Pancreas (tissue), 10 donors: ENCODE results near the gene KNTC1. TPM values are rescaled to one million over a fixed set of nuclear protein-coding genes. Genes with fewer than 3 reads are reported as not detected.
A peak's percentile ranks its signal among the peaks of the same experiment; 100 is the strongest.

Source experiments
- ATAC-seq, 4 donors: fragments of 200-7000 bp; cut with Tn5 transposase; one replicate each; pipeline versions ENCODE4 v1.8.0 to v1.9.1; 2020; ENCODE audit warnings: mild to moderate bottlenecking in 4 of 4, moderate library complexity in 4 of 4
- DNase-seq, 6 donors: peaks; one replicate each; pipeline ENCODE4 v3.0.0-alpha.2; 2020
- FAIRE-seq: peaks from 2 replicates; lab custom pipeline; 2012; peaks lifted over from hg19 to GRCh38; lab: Jason Lieb, UNC
- H3K27ac ChIP-seq, 4 donors: fragments of 200-600 bp; sonication (generic); 1 replicate in 3 of 4; 2 replicates in 1 of 4; pipeline versions ENCODE4 v1.5.0 to v1.8.0; 2020
- H3K27me3 ChIP-seq, 4 donors: fragments of 200-600 bp; one replicate each; pipeline ENCODE4 v1.8.0; 2021
- H3K36me3 ChIP-seq, 3 donors: fragments of 200-600 bp; sonication (generic) in 1 of 3; one replicate each; pipeline versions ENCODE4 v1.5.0 to v1.8.0; 2020 to 2021
- H3K4me1 ChIP-seq, 3 donors: fragments of 200-600 bp; one replicate each; pipeline ENCODE4 v1.8.0; 2021
- H3K4me3 ChIP-seq, 4 donors: fragments of 200-600 bp; sonication (generic) in 2 of 4; one replicate each; pipeline versions ENCODE4 v1.5.0 to v1.8.0; 2020 to 2021
- H3K9me3 ChIP-seq, 4 donors: fragments of 200-600 bp; one replicate each; pipeline ENCODE4 v1.8.0; 2021
- WGBS, 2 donors: extraction: QIAGEN DNeasy Blood & Tissue Kit; methylation state at CpG; one replicate each; pipeline ENCODE4 v1.1.7; 2013; 5-methylcytosine and 5-hydroxymethylcytosine counted together
- intact Hi-C, 3 donors: fragments of 100-400 bp; cut with DNase I; formaldehyde crosslinking; loops; one replicate each; pipeline versions ENCODE4 v1.11.1 to v1.14.2; 2022
- polyA plus RNA-seq, 2 donors: library from polyadenylated mRNA; stranded (reverse); fragments of 200-250 nt; gene quantifications; one replicate each; pipeline ENCODE4 v1.2.3, GENCODE V29; 2013
- total RNA-seq, 6 donors: library from RNA; stranded (reverse); fragmentation: NEBNext Ultra II Directional in 4 of 6; extraction: Animal tissue kit (Norgen Biotek cat#: 25700) in 4 of 6; gene quantifications; one replicate each; pipeline versions ENCODE4 v1.2.1 to v1.2.4, GENCODE V29; 2021 to 2023
- TF ChIP-seq, protein P1 (sequence below), 4 donors: fragments of 200-600 bp; sonication (generic) in 3 of 4; IDR thresholded peaks; one replicate each; pipeline versions ENCODE4 v1.5.0 to v1.8.0; 2021; ENCODE audit warnings: antibody characterized with exemption in 4 of 4
- donor health status: healthy with polysubstance abuse.
- donor health status: DM: no; HTN: no; CAD: no; lungs with moderate emphysema.
- donor health status: DM: no; HTN: no; CAD: no.
- donor health status: control.
- donor health status: control.
- donor health status: Bipolar disorder and iron deficiency.
- donor health status: DM: yes; HTN: yes; CAD: no.
- donor health status: DM: no; HTN: no; CAD: no.
- donor health status: DM: no; HTN: no; CAD: no.
- donor health status: DM: yes; HTN: yes; CAD: no.

KNTC1 gene
- total and polyA plus RNA-seq, 8 donors = 2.7 to 10.2 (median 4.9) TPM

DNA sequence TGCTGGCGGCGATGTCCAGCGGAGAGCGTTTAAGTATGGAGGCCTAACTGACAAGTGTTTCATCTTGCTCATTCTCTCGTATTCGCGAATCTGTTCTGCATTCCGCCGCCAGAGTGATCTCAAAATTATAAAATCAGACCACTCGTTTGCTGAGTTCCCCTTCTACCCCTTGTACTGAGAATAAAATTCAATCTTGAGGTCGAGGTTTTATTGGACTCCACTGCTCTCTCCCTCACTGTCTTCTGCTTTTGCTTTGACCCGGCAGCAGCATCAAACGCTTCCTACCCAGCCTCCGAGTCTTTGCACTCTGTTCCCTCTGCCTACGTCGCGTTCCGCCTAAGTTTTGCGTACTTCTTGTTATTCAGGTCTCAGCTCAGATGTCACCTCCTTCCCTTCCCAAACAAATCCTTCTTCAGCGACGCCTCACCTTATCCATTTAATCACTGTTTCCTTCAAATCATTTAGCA, 462 bp downstream of the KNTC1 start:
- intact Hi-C loops = no loop called here
- Histone ChIP-seq H3K27me3 (no peaks in the 10 kb centered on the region), H3K27ac (peak overlapping the region in 3 of 4 donors; percentile 17 to 99 (median 96)), H3K4me1 (peaks cover 22 to 33% (median 29%) of the 10 kb centered on the region in 3 donors), H3K36me3 (no peaks in the 10 kb centered on the region), H3K9me3 (no peaks in the 10 kb centered on the region), H3K4me3 (peak overlapping the region; percentile 20 to 61 (median 42))
- WGBS, 2 donors = 0% methylated on average over 21 of the region's 21 CpGs
- FAIRE-seq = no peak
- no peak for ATAC-seq
- peak in 1 of 6 donors; percentile 21 for DNase-seq
- TF ChIP-seq, protein P1, sequence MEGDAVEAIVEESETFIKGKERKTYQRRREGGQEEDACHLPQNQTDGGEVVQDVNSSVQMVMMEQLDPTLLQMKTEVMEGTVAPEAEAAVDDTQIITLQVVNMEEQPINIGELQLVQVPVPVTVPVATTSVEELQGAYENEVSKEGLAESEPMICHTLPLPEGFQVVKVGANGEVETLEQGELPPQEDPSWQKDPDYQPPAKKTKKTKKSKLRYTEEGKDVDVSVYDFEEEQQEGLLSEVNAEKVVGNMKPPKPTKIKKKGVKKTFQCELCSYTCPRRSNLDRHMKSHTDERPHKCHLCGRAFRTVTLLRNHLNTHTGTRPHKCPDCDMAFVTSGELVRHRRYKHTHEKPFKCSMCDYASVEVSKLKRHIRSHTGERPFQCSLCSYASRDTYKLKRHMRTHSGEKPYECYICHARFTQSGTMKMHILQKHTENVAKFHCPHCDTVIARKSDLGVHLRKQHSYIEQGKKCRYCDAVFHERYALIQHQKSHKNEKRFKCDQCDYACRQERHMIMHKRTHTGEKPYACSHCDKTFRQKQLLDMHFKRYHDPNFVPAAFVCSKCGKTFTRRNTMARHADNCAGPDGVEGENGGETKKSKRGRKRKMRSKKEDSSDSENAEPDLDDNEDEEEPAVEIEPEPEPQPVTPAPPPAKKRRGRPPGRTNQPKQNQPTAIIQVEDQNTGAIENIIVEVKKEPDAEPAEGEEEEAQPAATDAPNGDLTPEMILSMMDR (IDR thresholded peaks at IDR 0.05) = no peak

DNA sequence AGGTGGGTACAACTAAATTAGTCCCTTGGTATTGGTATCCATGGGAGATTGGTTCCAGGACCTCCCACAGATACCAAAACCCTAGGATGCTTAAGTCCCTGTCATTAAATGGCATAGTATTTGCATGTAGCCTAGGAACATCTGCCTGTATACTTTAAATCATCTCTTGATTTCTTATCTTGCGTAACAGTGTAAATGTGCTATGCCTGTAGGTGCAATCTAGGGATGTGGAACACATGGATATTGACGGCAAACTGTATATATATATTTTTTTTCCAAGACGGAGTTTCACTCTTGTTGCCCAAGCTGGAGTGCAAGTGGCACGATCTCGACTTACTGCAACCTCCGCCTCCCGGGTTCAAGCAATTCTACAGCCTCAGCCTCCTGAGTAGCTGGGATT, 1.5 kb downstream of the KNTC1 start:
- Histone ChIP-seq H3K4me3 (no peak overlapping the region), H3K27me3 (no peaks in the 10 kb centered on the region), H3K27ac (no peak overlapping the region), H3K36me3 (no peaks in the 10 kb centered on the region), H3K9me3 (no peaks in the 10 kb centered on the region), H3K4me1 (peaks cover 11 to 23% (median 18%) of the 10 kb centered on the region in 3 donors)
- intact Hi-C loops = no loop called here
- 88 to 95% methylated on average over 7 of the region's 7 CpGs for WGBS, 2 donors
- TF ChIP-seq, protein P1 (IDR thresholded peaks at IDR 0.05) = no peak
- ATAC-seq (no peak), DNase-seq (no peak), FAIRE-seq (no peak)

DNA sequence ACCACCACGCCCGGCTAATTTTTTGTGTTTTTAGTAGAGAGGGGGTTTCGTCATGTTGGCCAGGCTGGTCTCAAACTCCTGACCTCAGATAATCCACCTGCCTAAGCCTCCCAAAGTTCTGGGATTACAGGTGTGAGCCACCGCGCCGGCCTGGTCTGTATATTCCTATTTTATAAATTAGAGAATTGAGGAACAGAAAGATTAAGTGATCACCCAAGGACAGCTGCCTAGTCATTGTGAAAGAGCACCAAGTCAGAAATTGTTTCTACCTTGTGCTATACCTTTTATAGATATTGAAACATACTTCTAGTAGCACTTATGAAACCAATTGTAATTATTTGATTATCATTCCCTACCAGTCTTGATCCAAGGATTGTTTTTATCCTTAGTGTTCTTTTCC, 1.9 kb downstream of the KNTC1 start:
- H3K9me3 ChIP-seq = no peaks in the 10 kb centered on the region
- H3K27ac ChIP-seq = no peak overlapping the region
- H3K27me3 ChIP-seq = no peaks in the 10 kb centered on the region
- no peak for ATAC-seq
- no peak overlapping the region for H3K4me3 ChIP-seq
- H3K36me3 ChIP-seq = no peaks in the 10 kb centered on the region
- DNase-seq = no peak
- FAIRE-seq = no peak
- 97 to 100% methylated on average over 6 of the region's 6 CpGs for WGBS, 2 donors
- TF ChIP-seq, protein P1 (IDR thresholded peaks at IDR 0.05) = no peak
- intact Hi-C loops = no loop called here
- H3K4me1 ChIP-seq = peaks cover 7 to 19% (median 15%) of the 10 kb centered on the region in 3 donors

DNA sequence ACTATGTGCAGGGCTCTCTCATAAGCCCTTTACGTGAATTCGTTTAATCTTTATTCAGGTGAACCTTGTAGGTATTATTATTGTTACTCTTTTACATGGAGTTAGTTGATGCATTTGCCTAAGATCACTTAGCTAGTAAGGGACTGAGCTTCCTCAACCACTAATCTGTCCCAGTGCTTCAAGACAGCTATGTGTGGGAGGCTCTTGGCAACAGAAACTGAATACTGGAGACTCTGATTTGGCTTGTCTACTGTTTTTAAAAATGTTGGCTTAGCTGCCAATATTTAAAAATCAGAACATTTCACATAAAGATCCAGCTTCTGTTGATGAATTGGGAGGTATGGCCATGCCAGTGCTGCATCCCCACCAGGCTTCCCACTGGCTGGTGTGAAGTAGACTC, 6.8 kb downstream of the KNTC1 start:
- WGBS, 2 donors = 88 to 93% methylated on average over 2 of the region's 2 CpGs

DNA sequence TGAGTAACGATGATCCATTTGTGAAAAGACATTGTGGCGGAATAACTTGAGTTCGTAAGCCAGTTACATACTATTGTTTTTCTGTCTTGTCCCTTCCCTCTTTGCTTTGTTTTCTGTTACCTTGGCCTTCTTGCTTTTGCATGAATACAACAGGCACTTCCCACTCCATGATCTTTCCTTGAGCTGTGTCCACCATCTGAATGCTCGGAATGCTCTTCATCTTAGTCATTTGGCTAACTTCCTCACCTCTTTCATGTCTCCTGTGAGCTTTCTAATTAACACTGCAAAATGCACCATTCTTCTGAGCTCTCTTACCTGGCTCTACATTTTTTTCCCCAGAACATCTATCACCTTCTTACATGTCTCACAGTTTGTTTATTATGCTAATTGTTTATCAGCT, 10.0 kb downstream of the KNTC1 start:
- 98% methylated on average over 4 of the region's 4 CpGs for WGBS, 2 donors
- Histone ChIP-seq H3K36me3 (no peaks in the 10 kb centered on the region), H3K27ac (no peak overlapping the region), H3K4me3 (no peak overlapping the region), H3K4me1 (peaks cover 0 to 4% (median 0%) of the 10 kb centered on the region in 3 donors), H3K9me3 (no peaks in the 10 kb centered on the region), H3K27me3 (no peaks in the 10 kb centered on the region)
- TF ChIP-seq, protein P1 (IDR thresholded peaks at IDR 0.05) = no peak
- ATAC-seq (no peak), FAIRE-seq (no peak), DNase-seq (no peak)
- intact Hi-C loops = no loop called here

More for the DNA sequence above, 6.8 kb downstream of the KNTC1 start:
- no peaks in the 10 kb centered on the region for H3K27me3 ChIP-seq
- ATAC-seq = no peak
- intact Hi-C loops = no loop called here
- DNase-seq = no peak
- H3K9me3 ChIP-seq = no peaks in the 10 kb centered on the region
- H3K4me3 ChIP-seq = no peak overlapping the region
- no peak overlapping the region for H3K27ac ChIP-seq
- FAIRE-seq = no peak
- no peaks in the 10 kb centered on the region for H3K36me3 ChIP-seq
- TF ChIP-seq, protein P1 (IDR thresholded peaks at IDR 0.05) = no peak
- H3K4me1 ChIP-seq = no peaks in the 10 kb centered on the region
